HEK293 (cell line): ENCODE results near the gene PIM2.

Source experiments
- HOXA7 ChIP-seq: sonication (generic); formaldehyde crosslinking; IDR thresholded peaks from 2 replicates; pipeline ENCODE4 v1.8.1; 2022; ENCODE audit warnings: missing genetic modification reagents, borderline replicate concordance
- RBAK ChIP-seq: fragments of 450-650 bp; formaldehyde crosslinking; IDR thresholded peaks from 2 replicates; pipeline ENCODE4 v1.5.1; 2016; ENCODE audit warnings: missing biosample characterization, missing genetic modification characterization
- REST ChIP-seq: fragments of 450-650 bp; formaldehyde crosslinking; IDR thresholded peaks from 2 replicates; pipeline ENCODE4 v1.5.1; 2016; ENCODE audit warnings: missing biosample characterization, missing genetic modification characterization
- SCRT1 ChIP-seq: fragments of 450-650 bp; formaldehyde crosslinking; IDR thresholded peaks from 2 replicates; pipeline ENCODE4 v1.5.1; 2016; ENCODE audit warnings: missing biosample characterization, missing genetic modification characterization, borderline replicate concordance
- SETDB1 ChIP-seq: IDR thresholded peaks from one replicate; pipeline ENCODE4 v1.6.1; 2017; ENCODE audit warnings: mild to moderate bottlenecking, low read length, moderate library complexity, mixed read lengths; ENCODE audit not compliant: insufficient read length
- SP3 ChIP-seq: fragments of 450-650 bp; formaldehyde crosslinking; IDR thresholded peaks from 2 replicates; pipeline ENCODE4 v1.5.1; 2016; ENCODE audit warnings: missing biosample characterization, missing genetic modification characterization
- SP7 ChIP-seq: fragments of 450-650 bp; formaldehyde crosslinking; IDR thresholded peaks from 2 replicates; pipeline ENCODE4 v1.5.1; 2016; ENCODE audit warnings: missing biosample characterization, missing genetic modification characterization
- TCF7L2 ChIP-seq: IDR thresholded peaks from 2 replicates; pipeline ENCODE4 v1.6.1; 2011; ENCODE audit warnings: low read depth, mild to moderate bottlenecking, inconsistent platforms, low read length, moderate library complexity, borderline replicate concordance
- YY2 ChIP-seq: fragments of 450-650 bp; formaldehyde crosslinking; IDR thresholded peaks from 2 replicates; pipeline ENCODE4 v1.5.1; 2016; ENCODE audit warnings: missing biosample characterization, missing genetic modification characterization
- ZBTB8A ChIP-seq: fragments of 450-650 bp; formaldehyde crosslinking; IDR thresholded peaks from 2 replicates; pipeline ENCODE4 v1.5.1; 2016; ENCODE audit warnings: missing biosample characterization, missing genetic modification characterization
- ZEB2 ChIP-seq: fragments of 450-650 bp; formaldehyde crosslinking; IDR thresholded peaks from 2 replicates; pipeline ENCODE4 v1.5.1; 2016; ENCODE audit warnings: missing biosample characterization, missing genetic modification characterization
- ZFHX2 ChIP-seq: fragments of 450-650 bp; formaldehyde crosslinking; conservative IDR thresholded peaks from 2 replicates; pipeline ENCODE4 v1.5.1; 2016; ENCODE audit warnings: missing biosample characterization, missing genetic modification characterization
- ZNF138 ChIP-seq: fragments of 450-650 bp; formaldehyde crosslinking; IDR thresholded peaks from 2 replicates; pipeline ENCODE4 v1.5.1; 2016; ENCODE audit warnings: missing biosample characterization, missing genetic modification characterization, borderline replicate concordance
- ZNF169 ChIP-seq: fragments of 450-650 bp; formaldehyde crosslinking; IDR thresholded peaks from 2 replicates; pipeline ENCODE4 v1.5.1; 2016; ENCODE audit warnings: missing biosample characterization, missing genetic modification characterization
- ZNF184 ChIP-seq: fragments of 450-650 bp; IDR thresholded peaks from 2 replicates; pipeline ENCODE4 v1.5.1; 2018; ENCODE audit warnings: missing biosample characterization, mild to moderate bottlenecking, missing genetic modification characterization
- ZNF202 ChIP-seq: fragments of 450-650 bp; formaldehyde crosslinking; IDR thresholded peaks from 2 replicates; pipeline ENCODE4 v1.5.1; 2016; ENCODE audit warnings: missing biosample characterization, missing genetic modification characterization, borderline replicate concordance
- ZNF223 ChIP-seq: fragments of 450-650 bp; formaldehyde crosslinking; IDR thresholded peaks from 2 replicates; pipeline ENCODE4 v1.5.1; 2016; ENCODE audit warnings: missing biosample characterization, missing genetic modification characterization
- ZNF266 ChIP-seq: fragments of 450-650 bp; formaldehyde crosslinking; IDR thresholded peaks from 2 replicates; pipeline ENCODE4 v1.5.1; 2016; ENCODE audit warnings: missing biosample characterization, missing genetic modification characterization, low read depth
- ZNF280C ChIP-seq: fragments of 450-650 bp; formaldehyde crosslinking; IDR thresholded peaks from 2 replicates; pipeline ENCODE4 v1.5.1; 2016; ENCODE audit warnings: missing biosample characterization, missing genetic modification characterization
- ZNF391 ChIP-seq: fragments of 450-650 bp; formaldehyde crosslinking; IDR thresholded peaks from 2 replicates; pipeline ENCODE4 v1.5.1; 2016; ENCODE audit warnings: low read depth, missing biosample characterization, missing genetic modification characterization, borderline replicate concordance
- ZNF404 ChIP-seq: fragments of 450-650 bp; formaldehyde crosslinking; IDR thresholded peaks from 2 replicates; pipeline ENCODE4 v1.5.1; 2017; ENCODE audit warnings: missing biosample characterization, missing genetic modification characterization
- ZNF416 ChIP-seq: fragments of 450-650 bp; formaldehyde crosslinking; IDR thresholded peaks from 2 replicates; pipeline ENCODE4 v1.5.1; 2016; ENCODE audit warnings: missing biosample characterization, missing genetic modification characterization
- ZNF423 ChIP-seq: fragments of 450-650 bp; formaldehyde crosslinking; IDR thresholded peaks from 2 replicates; pipeline ENCODE4 v1.5.1; 2016; ENCODE audit warnings: missing biosample characterization, missing genetic modification characterization
- ZNF473 ChIP-seq: fragments of 450-650 bp; formaldehyde crosslinking; IDR thresholded peaks from 2 replicates; pipeline ENCODE4 v1.5.1; 2017; ENCODE audit warnings: missing biosample characterization, missing genetic modification characterization
- ZNF530 ChIP-seq: fragments of 450-650 bp; formaldehyde crosslinking; IDR thresholded peaks from 2 replicates; pipeline ENCODE4 v1.5.1; 2016; ENCODE audit warnings: low read depth, missing biosample characterization, missing genetic modification characterization
- ZNF701 ChIP-seq: fragments of 450-650 bp; formaldehyde crosslinking; IDR thresholded peaks from 2 replicates; pipeline ENCODE4 v1.5.1; 2016; ENCODE audit warnings: missing biosample characterization, missing genetic modification characterization
- ZNF776 ChIP-seq: fragments of 450-650 bp; formaldehyde crosslinking; IDR thresholded peaks from 2 replicates; pipeline ENCODE4 v1.5.0; 2017; ENCODE audit warnings: missing biosample characterization, missing genetic modification characterization, borderline replicate concordance
- ZNF830 ChIP-seq: fragments of 450-650 bp; IDR thresholded peaks from 2 replicates; pipeline ENCODE4 v1.5.0; 2018; ENCODE audit warnings: missing biosample characterization, missing genetic modification characterization, low read depth, mild to moderate bottlenecking, moderate library complexity
- TF ChIP-seq, protein P1 (sequence below): fragments of 450-650 bp; formaldehyde crosslinking; IDR thresholded peaks from 2 replicates; pipeline ENCODE4 v1.5.1; 2016; ENCODE audit warnings: missing biosample characterization, missing genetic modification characterization
- TF ChIP-seq, protein P2 (sequence below): fragments of 450-650 bp; formaldehyde crosslinking; IDR thresholded peaks from 2 replicates; pipeline ENCODE4 v1.5.1; 2016; ENCODE audit warnings: missing biosample characterization, missing genetic modification characterization
- TF ChIP-seq, protein P3 (sequence below): fragments of 450-650 bp; formaldehyde crosslinking; IDR thresholded peaks from 2 replicates; pipeline ENCODE4 v1.5.1; 2016; ENCODE audit warnings: missing biosample characterization, missing genetic modification characterization

The PIM2 gene

DNA sequence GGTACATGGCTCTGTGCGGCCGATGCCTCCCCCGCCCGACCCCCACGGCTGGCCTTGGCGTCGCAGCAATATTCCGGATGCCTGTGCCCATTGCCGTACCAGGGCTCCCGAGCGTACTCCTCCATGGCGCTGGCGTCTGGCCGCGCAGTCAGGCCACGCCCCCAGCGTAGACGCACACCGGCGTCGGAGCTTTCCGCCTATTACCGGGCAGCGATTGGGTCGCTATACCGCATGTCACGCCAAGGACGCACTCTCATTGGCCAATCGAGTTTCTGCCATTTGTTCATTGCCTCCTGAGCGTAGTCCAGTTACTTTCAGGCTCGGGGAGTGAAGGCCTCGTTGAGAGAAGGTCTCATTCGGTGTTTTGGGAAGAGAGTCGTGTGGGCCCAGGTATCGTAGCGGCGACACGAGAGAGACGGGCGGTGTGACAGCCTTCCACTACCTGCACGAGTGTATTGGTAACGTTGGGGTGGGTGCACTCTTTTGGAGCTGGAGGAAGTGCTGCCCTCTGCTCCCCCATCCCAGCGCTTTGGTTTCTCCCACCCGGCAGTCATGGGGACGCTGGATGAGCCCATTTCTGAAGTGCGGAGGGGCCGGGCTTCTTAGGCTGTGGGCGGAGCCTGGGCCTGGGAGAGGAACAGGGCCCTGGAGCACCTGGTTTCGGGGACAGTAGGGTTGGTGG, 21.1 kb downstream of the PIM2 start, which contains the start of the genes PQBP1 and TIMM17B (continued):
- TF ChIP-seq, protein P1, sequence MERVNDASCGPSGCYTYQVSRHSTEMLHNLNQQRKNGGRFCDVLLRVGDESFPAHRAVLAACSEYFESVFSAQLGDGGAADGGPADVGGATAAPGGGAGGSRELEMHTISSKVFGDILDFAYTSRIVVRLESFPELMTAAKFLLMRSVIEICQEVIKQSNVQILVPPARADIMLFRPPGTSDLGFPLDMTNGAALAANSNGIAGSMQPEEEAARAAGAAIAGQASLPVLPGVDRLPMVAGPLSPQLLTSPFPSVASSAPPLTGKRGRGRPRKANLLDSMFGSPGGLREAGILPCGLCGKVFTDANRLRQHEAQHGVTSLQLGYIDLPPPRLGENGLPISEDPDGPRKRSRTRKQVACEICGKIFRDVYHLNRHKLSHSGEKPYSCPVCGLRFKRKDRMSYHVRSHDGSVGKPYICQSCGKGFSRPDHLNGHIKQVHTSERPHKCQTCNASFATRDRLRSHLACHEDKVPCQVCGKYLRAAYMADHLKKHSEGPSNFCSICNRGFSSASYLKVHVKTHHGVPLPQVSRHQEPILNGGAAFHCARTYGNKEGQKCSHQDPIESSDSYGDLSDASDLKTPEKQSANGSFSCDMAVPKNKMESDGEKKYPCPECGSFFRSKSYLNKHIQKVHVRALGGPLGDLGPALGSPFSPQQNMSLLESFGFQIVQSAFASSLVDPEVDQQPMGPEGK (tag by site-specific recombination): peak; percentile 37
- TF ChIP-seq ZNF416: no peak
- TF ChIP-seq SP7 (tag by site-specific recombination): peak; percentile 81
- TF ChIP-seq ZNF530 (tag by site-specific recombination): no peak
- TF ChIP-seq ZBTB8A: no peak
- TF ChIP-seq REST: peak; percentile 19; the same call in 1 of the 2 replicates
- no peak for TF ChIP-seq ZNF473 (tag by site-specific recombination)
- TF ChIP-seq ZNF404 (tag by site-specific recombination): no peak
- TF ChIP-seq ZNF391 (tag by site-specific recombination): 0 out of 2 replicates have a peak, but pooled peaks have one; percentile 48
- TF ChIP-seq ZNF423 (tag by site-specific recombination): no peak
- no peak for TF ChIP-seq ZNF184
- no peak for TF ChIP-seq ZNF223 (tag by site-specific recombination)
- TF ChIP-seq ZNF830 (tag by site-specific recombination): no peak
- TF ChIP-seq ZNF202 (tag by site-specific recombination): no peak
- TF ChIP-seq SETDB1: no peak
- TF ChIP-seq SCRT1: no peak
- TF ChIP-seq, protein P2, sequence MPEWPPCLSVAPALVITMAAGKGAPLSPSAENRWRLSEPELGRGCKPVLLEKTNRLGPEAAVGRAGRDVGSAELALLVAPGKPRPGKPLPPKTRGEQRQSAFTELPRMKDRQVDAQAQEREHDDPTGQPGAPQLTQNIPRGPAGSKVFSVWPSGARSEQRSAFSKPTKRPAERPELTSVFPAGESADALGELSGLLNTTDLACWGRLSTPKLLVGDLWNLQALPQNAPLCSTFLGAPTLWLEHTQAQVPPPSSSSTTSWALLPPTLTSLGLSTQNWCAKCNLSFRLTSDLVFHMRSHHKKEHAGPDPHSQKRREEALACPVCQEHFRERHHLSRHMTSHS (tag by site-specific recombination): no peak
- TF ChIP-seq HOXA7 (CRISPR knock-in tag): no peak
- TF ChIP-seq ZFHX2 (tag by site-specific recombination): peak; percentile 80
- peak; percentile 79 for TF ChIP-seq SP3 (tag by site-specific recombination)
- TF ChIP-seq TCF7L2: peak; percentile 52; the same call in 1 of the 2 replicates
- TF ChIP-seq, protein P3, sequence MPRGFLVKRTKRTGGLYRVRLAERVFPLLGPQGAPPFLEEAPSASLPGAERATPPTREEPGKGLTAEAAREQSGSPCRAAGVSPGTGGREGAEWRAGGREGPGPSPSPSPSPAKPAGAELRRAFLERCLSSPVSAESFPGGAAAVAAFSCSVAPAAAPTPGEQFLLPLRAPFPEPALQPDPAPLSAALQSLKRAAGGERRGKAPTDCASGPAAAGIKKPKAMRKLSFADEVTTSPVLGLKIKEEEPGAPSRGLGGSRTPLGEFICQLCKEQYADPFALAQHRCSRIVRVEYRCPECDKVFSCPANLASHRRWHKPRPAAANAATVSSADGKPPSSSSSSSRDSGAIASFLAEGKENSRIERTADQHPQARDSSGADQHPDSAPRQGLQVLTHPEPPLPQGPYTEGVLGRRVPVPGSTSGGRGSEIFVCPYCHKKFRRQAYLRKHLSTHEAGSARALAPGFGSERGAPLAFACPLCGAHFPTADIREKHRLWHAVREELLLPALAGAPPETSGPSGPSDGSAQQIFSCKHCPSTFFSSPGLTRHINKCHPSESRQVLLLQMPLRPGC (tag by site-specific recombination): peak; percentile 38; the same call in 1 of the 2 replicates
- no peak for TF ChIP-seq ZNF701 (tag by site-specific recombination)
- TF ChIP-seq ZNF169: no peak
- TF ChIP-seq ZNF266 (tag by site-specific recombination): no peak
- no peak for TF ChIP-seq ZEB2 (tag by site-specific recombination)
- no peak for TF ChIP-seq RBAK (tag by site-specific recombination)
- TF ChIP-seq ZNF776 (tag by site-specific recombination): no peak
- TF ChIP-seq YY2 (tag by site-specific recombination): peak; percentile 68
- no peak for TF ChIP-seq ZNF138 (tag by site-specific recombination)
- TF ChIP-seq ZNF280C: no peak
